T-helper 9 cell (primary cell): ENCODE data around the gene TM4SF18.

Source experiments
- DNase-seq: peaks from one replicate; pipeline ENCODE4 v3.0.0-alpha.2; 2020

The TM4SF18 gene

GRCh38 chr3:149280671-149281349 is 52.6 kb downstream of the TM4SF18 start:
- no peak for DNase-seq

GRCh38 chr3:149278911-149279310 is 54.5 kb downstream of the TM4SF18 start:
- DNase-seq: no peak

- DNase-seq: no peak
Measured at GRCh38 chr3:149277331-149277813, 56.1 kb downstream of the TM4SF18 start.

GRCh38 chr3:149276619-149277018 is 56.8 kb downstream of the TM4SF18 start:
- DNase-seq: no peak

- DNase-seq: no peak
Measured at GRCh38 chr3:149274220-149274619, 59.2 kb downstream of the TM4SF18 start.

GRCh38 chr3:149273096-149273751 is 60.2 kb downstream of the TM4SF18 start:
- DNase-seq: no peak

GRCh38 chr3:149271669-149272068 is 61.8 kb downstream of the TM4SF18 start:
- DNase-seq: no peak

GRCh38 chr3:149270180-149270579 is 63.3 kb downstream of the TM4SF18 start:
- no peak for DNase-seq

- no peak for DNase-seq
Measured at GRCh38 chr3:149269687-149270086, 63.7 kb downstream of the TM4SF18 start.
